HepG2 (cell line): ENCODE results near the gene KIF22. TPM values are rescaled to one million over a fixed set of nuclear protein-coding genes. Genes with fewer than 3 reads are reported as not detected.

ENCODE experiments used
- AKAP8 ChIP-seq: sonication (generic); formaldehyde crosslinking; IDR thresholded peaks from 2 replicates; pipeline ENCODE4 v1.5.1; 2020; ENCODE audit warnings: mild to moderate bottlenecking, missing genetic modification reagents
- ATF7 ChIP-seq, 2 experiments: fragments of 450-650 bp in 1 of 2; sonication (generic) in 1 of 2; formaldehyde crosslinking in 1 of 2; IDR thresholded peaks; 2 replicates each; pipeline versions ENCODE4 v1.4.0 to v1.6.1; 2016 to 2020; ENCODE audit warnings: antibody characterized with exemption in 1 of 2, mild to moderate bottlenecking in 1 of 2, missing genetic modification reagents in 1 of 2
- CENPX ChIP-seq: sonication (generic); formaldehyde crosslinking; IDR thresholded peaks from 2 replicates; pipeline ENCODE4 v1.9.0; 2021; ENCODE audit warnings: mild to moderate bottlenecking, missing genetic modification reagents, moderate library complexity
- CREB3 ChIP-seq: sonication (generic); formaldehyde crosslinking; IDR thresholded peaks from 2 replicates; pipeline ENCODE4 v1.5.0; 2020; ENCODE audit warnings: missing genetic modification reagents
- LCORL ChIP-seq, 2 experiments: fragments of 450-650 bp in 1 of 2; sonication (generic) in 1 of 2; formaldehyde crosslinking in 1 of 2; IDR thresholded peaks; 2 replicates each; pipeline versions ENCODE4 v1.5.0 to v1.6.1; 2017 to 2020; ENCODE audit warnings: antibody characterized with exemption in 1 of 2, missing genetic modification reagents in 1 of 2
- MEIS2 ChIP-seq: sonication (generic); formaldehyde crosslinking; IDR thresholded peaks from 2 replicates; pipeline ENCODE4 v1.9.0; 2021; ENCODE audit warnings: mild to moderate bottlenecking, missing genetic modification reagents
- MIXL1 ChIP-seq: IDR thresholded peaks from 2 replicates; pipeline ENCODE4 v1.6.1; 2016
- PITX1 ChIP-seq: sonication (generic); formaldehyde crosslinking; IDR thresholded peaks from 2 replicates; pipeline ENCODE4 v1.5.1; 2020; ENCODE audit warnings: mild to moderate bottlenecking, missing genetic modification reagents
- POLR2G ChIP-seq: fragments of 200-400 bp; formaldehyde crosslinking; IDR thresholded peaks from 2 replicates; pipeline ENCODE4 v1.6.1; 2018; ENCODE audit warnings: mild to moderate bottlenecking, low read depth, low read length, moderate library complexity
- RBM22 ChIP-seq: fragments of 200-400 bp; formaldehyde crosslinking; optimal IDR thresholded peaks from 2 replicates; pipeline ENCODE3; 2017; ENCODE audit warnings: mild to moderate bottlenecking, low read length, moderate library complexity
- SKI ChIP-seq: fragments of 450-650 bp; IDR thresholded peaks from one replicate; pipeline ENCODE4 v1.6.1; 2018; ENCODE audit warnings: mild to moderate bottlenecking; ENCODE audit not compliant: partially characterized antibody
- ZBTB26 ChIP-seq: IDR thresholded peaks from 2 replicates; pipeline ENCODE4 v1.6.1; 2016; ENCODE audit warnings: missing compliant biosample characterization, missing genetic modification reagents, borderline replicate concordance
- ZFP41 ChIP-seq: sonication (generic); formaldehyde crosslinking; IDR thresholded peaks from 2 replicates; pipeline ENCODE4 v1.4.0; 2020; ENCODE audit warnings: mild to moderate bottlenecking, missing genetic modification reagents, borderline replicate concordance
- ZKSCAN8 ChIP-seq: IDR thresholded peaks from 2 replicates; pipeline ENCODE4 v1.6.1; 2016; ENCODE audit warnings: borderline replicate concordance, missing genetic modification reagents, missing compliant biosample characterization
- ZNF12 ChIP-seq: sonication (generic); formaldehyde crosslinking; IDR thresholded peaks from 2 replicates; pipeline ENCODE4 v1.5.0; 2020; ENCODE audit warnings: missing genetic modification reagents
- ZNF570 ChIP-seq: sonication (generic); formaldehyde crosslinking; IDR thresholded peaks from 2 replicates; pipeline ENCODE4 v1.4.0; 2020; ENCODE audit warnings: mild to moderate bottlenecking, missing genetic modification reagents, borderline replicate concordance
- polyA plus RNA-seq, 8 experiments: library from polyadenylated mRNA; depleted of rRNA in 3 of 8; stranded (reverse) in 7 of 8; unstranded in 1 of 8; fragments of >200 nt; fragmentation: Illumina TruSeq in 4 of 8; extraction: Trizol in 4 of 8; gene quantifications; 2 replicates each; pipeline versions ENCODE4 v1.2.1 to v1.2.3, GENCODE V29; 2011 to 2016; ENCODE audit warnings: low read depth in 4 of 8, missing spikeins in 1 of 8, mixed read lengths in 1 of 8; ENCODE audit not compliant: insufficient read depth in 1 of 8
- total RNA-seq, 5 experiments: library from RNA; depleted of rRNA; stranded (reverse); fragments of >200 nt; fragmentation: Illumina TruSeq; extraction: Trizol; gene quantifications; 2 replicates each; pipeline ENCODE4 v1.2.3, GENCODE V29; 2016; ENCODE audit warnings: low read depth in 1 of 5
- TF ChIP-seq, protein P1 (sequence below): sonication (generic); formaldehyde crosslinking; conservative IDR thresholded peaks from 2 replicates; pipeline ENCODE4 v1.4.0; 2020; ENCODE audit warnings: missing genetic modification reagents
- TF ChIP-seq, protein P2 (sequence below): sonication (generic); formaldehyde crosslinking; IDR thresholded peaks from 2 replicates; pipeline ENCODE4 v1.4.0; 2020; ENCODE audit warnings: mild to moderate bottlenecking, missing genetic modification reagents
- TF ChIP-seq, protein P3 (sequence below): sonication (generic); formaldehyde crosslinking; IDR thresholded peaks from 2 replicates; pipeline ENCODE4 v1.5.0; 2020; ENCODE audit warnings: mild to moderate bottlenecking, missing genetic modification reagents, moderate library complexity
- TF ChIP-seq, protein P4 (sequence below): sonication (generic); formaldehyde crosslinking; IDR thresholded peaks from 2 replicates; pipeline ENCODE4 v1.5.0; 2020; ENCODE audit warnings: mild to moderate bottlenecking, missing genetic modification reagents, borderline replicate concordance

Gene KIF22
- total and polyA plus RNA-seq, 2 of the 13 experiments (the other 11 are each of a cell fraction or from before 2014, with no cell fraction given): 95.8 to 118 TPM

- TF ChIP-seq, protein P1, sequence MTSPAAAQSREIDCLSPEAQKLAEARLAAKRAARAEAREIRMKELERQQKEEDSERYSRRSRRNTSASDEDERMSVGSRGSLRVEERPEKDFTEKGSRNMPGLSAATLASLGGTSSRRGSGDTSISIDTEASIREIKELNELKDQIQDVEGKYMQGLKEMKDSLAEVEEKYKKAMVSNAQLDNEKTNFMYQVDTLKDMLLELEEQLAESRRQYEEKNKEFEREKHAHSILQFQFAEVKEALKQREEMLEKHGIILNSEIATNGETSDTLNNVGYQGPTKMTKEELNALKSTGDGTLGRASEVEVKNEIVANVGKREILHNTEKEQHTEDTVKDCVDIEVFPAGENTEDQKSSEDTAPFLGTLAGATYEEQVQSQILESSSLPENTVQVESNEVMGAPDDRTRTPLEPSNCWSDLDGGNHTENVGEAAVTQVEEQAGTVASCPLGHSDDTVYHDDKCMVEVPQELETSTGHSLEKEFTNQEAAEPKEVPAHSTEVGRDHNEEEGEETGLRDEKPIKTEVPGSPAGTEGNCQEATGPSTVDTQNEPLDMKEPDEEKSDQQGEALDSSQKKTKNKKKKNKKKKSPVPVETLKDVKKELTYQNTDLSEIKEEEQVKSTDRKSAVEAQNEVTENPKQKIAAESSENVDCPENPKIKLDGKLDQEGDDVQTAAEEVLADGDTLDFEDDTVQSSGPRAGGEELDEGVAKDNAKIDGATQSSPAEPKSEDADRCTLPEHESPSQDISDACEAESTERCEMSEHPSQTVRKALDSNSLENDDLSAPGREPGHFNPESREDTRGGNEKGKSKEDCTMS (CRISPR knock-in tag): no peak
- TF ChIP-seq MIXL1 (no peak), ZKSCAN8 (CRISPR knock-in tag) (0 out of 2 replicates have a peak, but pooled peaks have one; percentile 38), POLR2G (peak; percentile 51; the same call in 1 of the 2 replicates), ZNF12 (CRISPR knock-in tag) (0 out of 2 replicates have a peak, but pooled peaks have one; percentile 35), SKI (no peak), AKAP8 (no peak), ATF7 (IDR thresholded peaks at IDR 0.05) (peak; percentile 87), ATF7 (CRISPR knock-in tag; IDR thresholded peaks at IDR 0.05) (peak; percentile 47; the same call in 1 of the 2 replicates), ZNF570 (no peak), ZBTB26 (CRISPR knock-in tag) (no peak), LCORL (IDR thresholded peaks at IDR 0.05) (peak; percentile 83), LCORL (CRISPR knock-in tag; IDR thresholded peaks at IDR 0.05) (peak; percentile 93), CENPX (CRISPR knock-in tag) (no peak), CREB3 (CRISPR knock-in tag) (no peak), RBM22 (no peak), ZFP41 (CRISPR knock-in tag) (no peak), PITX1 (peak; percentile 83), MEIS2 (no peak)
- TF ChIP-seq, protein P2, sequence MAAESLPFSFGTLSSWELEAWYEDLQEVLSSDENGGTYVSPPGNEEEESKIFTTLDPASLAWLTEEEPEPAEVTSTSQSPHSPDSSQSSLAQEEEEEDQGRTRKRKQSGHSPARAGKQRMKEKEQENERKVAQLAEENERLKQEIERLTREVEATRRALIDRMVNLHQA: no peak
- TF ChIP-seq, protein P3, sequence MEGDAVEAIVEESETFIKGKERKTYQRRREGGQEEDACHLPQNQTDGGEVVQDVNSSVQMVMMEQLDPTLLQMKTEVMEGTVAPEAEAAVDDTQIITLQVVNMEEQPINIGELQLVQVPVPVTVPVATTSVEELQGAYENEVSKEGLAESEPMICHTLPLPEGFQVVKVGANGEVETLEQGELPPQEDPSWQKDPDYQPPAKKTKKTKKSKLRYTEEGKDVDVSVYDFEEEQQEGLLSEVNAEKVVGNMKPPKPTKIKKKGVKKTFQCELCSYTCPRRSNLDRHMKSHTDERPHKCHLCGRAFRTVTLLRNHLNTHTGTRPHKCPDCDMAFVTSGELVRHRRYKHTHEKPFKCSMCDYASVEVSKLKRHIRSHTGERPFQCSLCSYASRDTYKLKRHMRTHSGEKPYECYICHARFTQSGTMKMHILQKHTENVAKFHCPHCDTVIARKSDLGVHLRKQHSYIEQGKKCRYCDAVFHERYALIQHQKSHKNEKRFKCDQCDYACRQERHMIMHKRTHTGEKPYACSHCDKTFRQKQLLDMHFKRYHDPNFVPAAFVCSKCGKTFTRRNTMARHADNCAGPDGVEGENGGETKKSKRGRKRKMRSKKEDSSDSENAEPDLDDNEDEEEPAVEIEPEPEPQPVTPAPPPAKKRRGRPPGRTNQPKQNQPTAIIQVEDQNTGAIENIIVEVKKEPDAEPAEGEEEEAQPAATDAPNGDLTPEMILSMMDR (CRISPR knock-in tag): peak; percentile 47
- TF ChIP-seq, protein P4, sequence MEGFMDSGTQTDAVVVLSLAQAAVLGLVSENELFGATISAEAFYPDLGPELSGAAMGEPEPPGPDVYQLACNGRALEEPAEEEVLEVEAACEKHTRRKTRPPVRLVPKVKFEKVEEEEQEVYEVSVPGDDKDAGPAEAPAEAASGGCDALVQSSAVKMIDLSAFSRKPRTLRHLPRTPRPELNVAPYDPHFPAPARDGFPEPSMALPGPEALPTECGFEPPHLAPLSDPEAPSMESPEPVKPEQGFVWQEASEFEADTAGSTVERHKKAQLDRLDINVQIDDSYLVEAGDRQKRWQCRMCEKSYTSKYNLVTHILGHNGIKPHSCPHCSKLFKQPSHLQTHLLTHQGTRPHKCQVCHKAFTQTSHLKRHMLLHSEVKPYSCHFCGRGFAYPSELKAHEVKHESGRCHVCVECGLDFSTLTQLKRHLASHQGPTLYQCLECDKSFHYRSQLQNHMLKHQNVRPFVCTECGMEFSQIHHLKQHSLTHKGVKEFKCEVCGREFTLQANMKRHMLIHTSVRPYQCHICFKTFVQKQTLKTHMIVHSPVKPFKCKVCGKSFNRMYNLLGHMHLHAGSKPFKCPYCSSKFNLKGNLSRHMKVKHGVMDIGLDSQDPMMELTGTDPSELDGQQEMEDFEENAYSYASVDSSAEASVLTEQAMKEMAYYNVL: peak; percentile 93
Measured at GRCh38 chr16:29757950-29758466, 32.5 kb upstream of the KIF22 start (continued).
